WTC11 (cell line): Measurements from ENCODE around the gene SLC38A3.

ENCODE experiments used
- FOXK1 ChIP-seq: sonication (generic); formaldehyde crosslinking; IDR thresholded peaks from 2 replicates; pipeline ENCODE4 v1.8.0; 2022; ENCODE audit warnings: mild to moderate bottlenecking, moderate library complexity, missing genetic modification reagents
- RELA ChIP-seq: sonication (generic); formaldehyde crosslinking; IDR thresholded peaks from 2 replicates; pipeline ENCODE4 v1.8.1; 2022; ENCODE audit warnings: missing genetic modification reagents, mild to moderate bottlenecking, borderline replicate concordance
- TF ChIP-seq, protein P1 (sequence below): fragments of 200-600 bp; IDR thresholded peaks from 2 replicates; pipeline ENCODE4 v1.8.0; 2022; ENCODE audit warnings: antibody characterized with exemption
- TF ChIP-seq, protein P2 (sequence below): sonication (generic); formaldehyde crosslinking; IDR thresholded peaks from 2 replicates; pipeline ENCODE4 v1.8.1; 2023; ENCODE audit warnings: mild to moderate bottlenecking, missing genetic modification reagents, moderate library complexity
- TF ChIP-seq, protein P3 (sequence below): sonication (generic); formaldehyde crosslinking; IDR thresholded peaks from 2 replicates; pipeline ENCODE4 v1.8.1; 2022; ENCODE audit warnings: low read depth, mild to moderate bottlenecking, moderate library complexity, missing genetic modification reagents, borderline replicate concordance

DNA sequence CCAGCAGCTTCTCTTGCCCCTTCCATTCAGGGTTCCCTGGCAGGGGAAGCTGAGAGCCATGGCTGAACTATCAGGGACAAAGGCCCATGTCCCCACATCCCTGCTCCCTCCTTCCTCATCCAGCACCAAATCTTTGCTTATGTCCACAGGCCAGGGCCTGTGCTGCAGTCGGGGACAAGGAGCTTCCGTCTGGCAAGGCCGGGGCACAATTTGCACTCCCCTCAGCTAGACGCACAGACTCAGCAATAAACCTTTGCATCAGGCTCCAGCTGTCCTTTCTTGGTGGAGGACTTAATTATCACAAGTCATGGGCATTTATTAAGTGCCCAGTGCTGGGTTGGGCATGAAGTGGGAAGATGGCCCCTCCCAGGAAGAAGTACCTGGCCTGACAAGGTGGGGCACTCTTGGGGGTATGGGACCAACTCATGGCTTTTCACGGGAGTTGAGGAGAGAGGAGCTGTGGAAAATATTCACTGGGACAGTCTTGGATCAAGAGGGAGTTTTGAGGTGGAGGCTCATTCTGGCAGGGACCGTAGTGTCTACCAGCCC is 8.7 kb upstream of the SLC38A3 start:
- TF ChIP-seq FOXK1 (CRISPR knock-in tag) = no peak
- TF ChIP-seq, protein P1, sequence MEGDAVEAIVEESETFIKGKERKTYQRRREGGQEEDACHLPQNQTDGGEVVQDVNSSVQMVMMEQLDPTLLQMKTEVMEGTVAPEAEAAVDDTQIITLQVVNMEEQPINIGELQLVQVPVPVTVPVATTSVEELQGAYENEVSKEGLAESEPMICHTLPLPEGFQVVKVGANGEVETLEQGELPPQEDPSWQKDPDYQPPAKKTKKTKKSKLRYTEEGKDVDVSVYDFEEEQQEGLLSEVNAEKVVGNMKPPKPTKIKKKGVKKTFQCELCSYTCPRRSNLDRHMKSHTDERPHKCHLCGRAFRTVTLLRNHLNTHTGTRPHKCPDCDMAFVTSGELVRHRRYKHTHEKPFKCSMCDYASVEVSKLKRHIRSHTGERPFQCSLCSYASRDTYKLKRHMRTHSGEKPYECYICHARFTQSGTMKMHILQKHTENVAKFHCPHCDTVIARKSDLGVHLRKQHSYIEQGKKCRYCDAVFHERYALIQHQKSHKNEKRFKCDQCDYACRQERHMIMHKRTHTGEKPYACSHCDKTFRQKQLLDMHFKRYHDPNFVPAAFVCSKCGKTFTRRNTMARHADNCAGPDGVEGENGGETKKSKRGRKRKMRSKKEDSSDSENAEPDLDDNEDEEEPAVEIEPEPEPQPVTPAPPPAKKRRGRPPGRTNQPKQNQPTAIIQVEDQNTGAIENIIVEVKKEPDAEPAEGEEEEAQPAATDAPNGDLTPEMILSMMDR = no peak
- TF ChIP-seq, protein P2, sequence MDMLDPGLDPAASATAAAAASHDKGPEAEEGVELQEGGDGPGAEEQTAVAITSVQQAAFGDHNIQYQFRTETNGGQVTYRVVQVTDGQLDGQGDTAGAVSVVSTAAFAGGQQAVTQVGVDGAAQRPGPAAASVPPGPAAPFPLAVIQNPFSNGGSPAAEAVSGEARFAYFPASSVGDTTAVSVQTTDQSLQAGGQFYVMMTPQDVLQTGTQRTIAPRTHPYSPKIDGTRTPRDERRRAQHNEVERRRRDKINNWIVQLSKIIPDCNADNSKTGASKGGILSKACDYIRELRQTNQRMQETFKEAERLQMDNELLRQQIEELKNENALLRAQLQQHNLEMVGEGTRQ (CRISPR knock-in tag) = no peak
- TF ChIP-seq RELA (CRISPR knock-in tag) = no peak
- TF ChIP-seq, protein P3, sequence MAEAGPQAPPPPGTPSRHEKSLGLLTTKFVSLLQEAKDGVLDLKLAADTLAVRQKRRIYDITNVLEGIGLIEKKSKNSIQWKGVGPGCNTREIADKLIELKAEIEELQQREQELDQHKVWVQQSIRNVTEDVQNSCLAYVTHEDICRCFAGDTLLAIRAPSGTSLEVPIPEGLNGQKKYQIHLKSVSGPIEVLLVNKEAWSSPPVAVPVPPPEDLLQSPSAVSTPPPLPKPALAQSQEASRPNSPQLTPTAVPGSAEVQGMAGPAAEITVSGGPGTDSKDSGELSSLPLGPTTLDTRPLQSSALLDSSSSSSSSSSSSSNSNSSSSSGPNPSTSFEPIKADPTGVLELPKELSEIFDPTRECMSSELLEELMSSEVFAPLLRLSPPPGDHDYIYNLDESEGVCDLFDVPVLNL (CRISPR knock-in tag) = no peak
